Astrocyte (in vitro differentiated cells and primary cell): Measurements from ENCODE around the gene ALK.

Experiments
- CTCF ChIP-seq: IDR thresholded peaks from 2 replicates; pipeline ENCODE4 v1.5.1; 2011; ENCODE audit warnings: low read depth, mild to moderate bottlenecking, inconsistent platforms, low read length, moderate library complexity; ENCODE audit not compliant: insufficient read depth
- EZH2 ChIP-seq: IDR thresholded peaks from 2 replicates; pipeline ENCODE4 v1.6.1; 2012; ENCODE audit warnings: mild to moderate bottlenecking, low read length, inconsistent platforms; ENCODE audit not compliant: insufficient read depth

DNA sequence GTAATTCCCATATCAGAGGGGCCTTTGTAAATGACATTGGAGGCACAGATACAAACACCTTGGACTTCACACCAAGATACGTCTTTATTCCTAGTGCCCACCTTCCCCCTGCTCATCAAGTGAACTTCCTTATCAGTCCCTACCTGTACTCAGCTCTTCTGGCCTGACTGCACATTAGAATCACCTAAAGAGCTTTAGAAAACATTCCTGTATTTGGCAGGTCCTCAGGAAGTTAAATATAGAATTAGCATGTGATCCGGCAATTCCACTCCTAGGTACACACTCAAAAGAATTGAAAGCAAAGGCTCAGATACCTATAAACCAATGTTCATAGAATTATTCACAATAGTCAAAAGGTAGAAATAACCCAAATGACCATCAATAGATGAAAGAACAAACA lies 46.6 kb downstream of the ALK start:
- TF ChIP-seq CTCF (no peak), EZH2 (no peak)
